ENCODE data around the gene SCT. TPM values are rescaled to one million over a fixed set of nuclear protein-coding genes. Genes with fewer than 3 reads are reported as not detected.

SCT gene
- total and polyA plus RNA-seq, 8 donors = 0.58 to 0.69 TPM; not detected in 6

- no peak overlapping the region for H3K4me3 ChIP-seq
- WGBS, 2 donors = 93 to 95% methylated on average over 23 to 24 of the region's 24 CpGs
- no peak overlapping the region for H3K27ac ChIP-seq
- H3K4me1 ChIP-seq = peaks cover 0 to 9% (median 7%) of the 10 kb centered on the region in 3 donors
- no peaks in the 10 kb centered on the region for H3K36me3 ChIP-seq
- no peak for FAIRE-seq
- no peaks in the 10 kb centered on the region for H3K27me3 ChIP-seq
- no peak for ATAC-seq
- TF ChIP-seq, protein P1, sequence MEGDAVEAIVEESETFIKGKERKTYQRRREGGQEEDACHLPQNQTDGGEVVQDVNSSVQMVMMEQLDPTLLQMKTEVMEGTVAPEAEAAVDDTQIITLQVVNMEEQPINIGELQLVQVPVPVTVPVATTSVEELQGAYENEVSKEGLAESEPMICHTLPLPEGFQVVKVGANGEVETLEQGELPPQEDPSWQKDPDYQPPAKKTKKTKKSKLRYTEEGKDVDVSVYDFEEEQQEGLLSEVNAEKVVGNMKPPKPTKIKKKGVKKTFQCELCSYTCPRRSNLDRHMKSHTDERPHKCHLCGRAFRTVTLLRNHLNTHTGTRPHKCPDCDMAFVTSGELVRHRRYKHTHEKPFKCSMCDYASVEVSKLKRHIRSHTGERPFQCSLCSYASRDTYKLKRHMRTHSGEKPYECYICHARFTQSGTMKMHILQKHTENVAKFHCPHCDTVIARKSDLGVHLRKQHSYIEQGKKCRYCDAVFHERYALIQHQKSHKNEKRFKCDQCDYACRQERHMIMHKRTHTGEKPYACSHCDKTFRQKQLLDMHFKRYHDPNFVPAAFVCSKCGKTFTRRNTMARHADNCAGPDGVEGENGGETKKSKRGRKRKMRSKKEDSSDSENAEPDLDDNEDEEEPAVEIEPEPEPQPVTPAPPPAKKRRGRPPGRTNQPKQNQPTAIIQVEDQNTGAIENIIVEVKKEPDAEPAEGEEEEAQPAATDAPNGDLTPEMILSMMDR (IDR thresholded peaks at IDR 0.05) = no peak
- intact Hi-C loops (cut with DNase I) = no loop called here
- peak in 2 of 6 donors; percentile 23 to 67 for DNase-seq
- H3K9me3 ChIP-seq = no peaks in the 10 kb centered on the region
These were observed 7.9 kb downstream of the SCT start for GRCh38 chr11:618856-619627.

DNA sequence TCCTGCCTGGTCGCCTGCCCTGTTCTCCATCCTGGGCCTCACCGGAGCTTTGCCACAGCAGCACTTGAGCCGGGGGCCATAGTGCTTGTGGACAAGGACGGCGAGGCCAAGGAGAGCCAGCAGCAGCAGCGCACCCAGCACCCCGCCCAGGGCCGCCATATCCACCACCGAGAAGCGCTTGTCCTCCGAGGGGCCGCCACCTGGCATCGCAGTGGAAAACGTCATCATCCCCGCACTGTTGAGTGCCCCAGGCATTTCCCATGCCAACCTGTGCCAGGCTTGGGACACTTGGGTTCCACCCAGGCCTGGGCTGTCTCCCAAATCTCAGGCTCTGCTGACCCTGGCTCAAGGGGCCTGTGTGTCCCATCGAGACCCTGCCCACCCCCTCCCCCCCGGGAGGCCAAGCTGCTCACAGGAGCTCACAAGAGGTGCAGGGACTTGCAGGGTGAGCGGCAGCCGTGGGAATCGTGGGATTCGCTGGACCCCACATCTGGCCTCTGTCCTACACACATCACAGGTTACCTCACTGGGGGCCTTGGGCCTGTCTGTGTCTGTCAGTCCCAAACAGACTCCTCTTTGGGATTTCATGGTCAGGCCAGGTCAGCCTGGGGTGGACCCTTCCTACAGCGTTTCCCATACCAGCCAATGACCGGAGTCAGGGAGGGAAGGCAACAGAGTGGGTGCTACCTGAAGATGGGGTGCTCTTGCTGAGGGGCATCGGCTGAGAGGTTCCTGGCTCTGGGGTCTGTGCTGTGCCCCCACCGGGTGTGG is 8.9 kb downstream of the SCT start:
- Histone ChIP-seq H3K4me1 (peaks cover 0 to 9% (median 7%) of the 10 kb centered on the region in 3 donors), H3K36me3 (peaks cover 0 to 3% (median 2%) of the 10 kb centered on the region in 3 donors), H3K4me3 (no peak overlapping the region), H3K27me3 (no peaks in the 10 kb centered on the region), H3K27ac (no peak overlapping the region), H3K9me3 (no peaks in the 10 kb centered on the region)
- intact Hi-C loops (cut with DNase I) = no loop called here
- TF ChIP-seq, protein P1 (IDR thresholded peaks at IDR 0.05) = no peak
- DNase-seq (peak in 4 of 6 donors; percentile 11 to 58 (median 30)), FAIRE-seq (no peak), ATAC-seq (no peak)
- 95 to 96% methylated on average over 23 to 25 of the region's 25 CpGs for WGBS, 2 donors

DNA sequence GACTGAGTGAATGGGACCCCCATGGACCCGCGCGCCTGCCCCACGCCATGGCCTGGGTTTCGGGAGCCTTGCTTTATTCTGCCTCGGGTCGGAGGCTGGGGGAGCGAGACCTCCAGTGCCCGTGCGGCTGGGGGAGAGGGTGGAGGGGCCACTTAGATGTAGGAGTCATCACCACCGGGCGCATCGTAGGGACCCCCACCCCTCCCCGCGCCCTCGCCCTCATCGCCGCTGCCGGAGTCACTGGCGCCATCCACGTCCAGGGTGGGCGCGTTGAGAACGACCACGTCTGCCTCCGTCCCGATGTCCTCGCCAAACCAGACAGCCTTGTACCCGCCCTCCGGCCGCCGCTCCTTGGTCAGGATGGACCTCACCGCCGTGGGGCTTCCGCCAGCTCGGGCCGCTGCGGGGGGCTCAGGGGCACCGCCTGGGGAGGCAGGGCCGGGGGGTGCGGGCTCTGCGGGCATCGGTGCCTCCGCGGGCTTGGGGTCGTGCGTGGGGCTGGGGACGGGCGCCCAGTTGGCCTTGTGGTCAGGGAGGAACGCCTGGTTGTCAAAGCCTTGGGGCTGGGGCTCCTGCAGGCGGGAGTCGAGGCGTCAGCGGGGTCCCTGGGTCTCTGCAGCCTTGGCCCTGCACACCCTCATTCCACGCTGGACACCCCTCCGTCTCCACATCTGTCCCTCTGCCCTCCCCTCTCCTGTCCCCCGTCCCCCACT is 9.6 kb downstream of the SCT start:
- no peak for FAIRE-seq
- peaks cover 0 to 9% (median 7%) of the 10 kb centered on the region in 3 donors for H3K4me1 ChIP-seq
- H3K4me3 ChIP-seq = no peak overlapping the region
- peak in 4 of 6 donors; percentile 7 to 81 (median 40) for DNase-seq
- no peak for ATAC-seq
- H3K27ac ChIP-seq = no peak overlapping the region
- no peaks in the 10 kb centered on the region for H3K9me3 ChIP-seq
- no peaks in the 10 kb centered on the region for H3K27me3 ChIP-seq
- TF ChIP-seq, protein P1 (IDR thresholded peaks at IDR 0.05) = no peak
- H3K36me3 ChIP-seq = peaks cover 0 to 10% (median 8%) of the 10 kb centered on the region in 3 donors
- 93% methylated on average over 49 to 57 of the region's 57 CpGs for WGBS, 2 donors
- intact Hi-C loops (cut with DNase I) = no loop called here

DNA sequence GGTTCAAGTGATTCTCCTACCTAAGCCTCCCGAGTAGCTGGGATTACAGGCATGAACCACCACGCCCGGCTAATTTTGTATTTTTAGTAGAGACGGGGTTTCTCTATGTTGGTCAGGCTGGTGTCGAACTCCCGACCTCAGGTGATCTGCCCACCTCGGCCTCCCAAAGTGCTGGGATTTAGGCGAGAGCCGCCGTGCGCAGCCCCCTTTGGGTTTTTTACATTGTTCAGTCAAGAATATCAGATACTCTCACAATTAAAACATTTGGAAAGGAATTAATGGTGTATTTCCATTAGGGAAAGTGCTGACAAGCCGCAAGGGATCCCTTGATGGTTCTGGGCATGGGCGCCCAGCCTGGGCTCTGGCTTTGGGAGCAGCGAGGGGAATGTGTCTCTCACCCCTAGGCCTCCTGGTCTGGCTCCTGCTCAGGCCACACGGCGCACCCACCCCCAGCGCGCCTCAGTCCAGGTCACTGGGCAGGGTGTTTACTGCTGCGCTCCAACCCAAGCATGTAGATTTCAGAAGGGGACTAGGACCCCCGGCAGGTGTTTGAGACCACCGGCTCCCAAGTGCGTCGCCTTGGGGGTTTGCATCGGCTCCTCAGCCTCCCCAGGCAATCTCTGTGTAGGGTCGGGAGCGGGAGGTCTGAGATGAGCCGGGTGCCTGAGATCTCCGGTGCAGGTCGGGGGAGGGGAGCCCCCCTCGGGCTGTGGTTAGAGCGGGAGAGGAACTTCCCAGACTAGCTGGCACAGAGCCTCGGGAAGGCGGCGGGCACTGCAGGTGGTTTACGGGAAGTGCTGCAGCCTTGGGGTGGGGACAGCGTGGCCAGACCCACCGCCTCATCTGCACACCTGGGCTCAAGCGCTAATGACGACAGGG is 10.4 kb downstream of the SCT start:
- Histone ChIP-seq H3K4me1 (peaks cover 0 to 9% (median 7%) of the 10 kb centered on the region in 3 donors), H3K27ac (peak overlapping the region in 2 of 4 donors; percentile 89 to 91), H3K9me3 (no peaks in the 10 kb centered on the region), H3K4me3 (peak overlapping the region in 1 of 4 donors; percentile 50), H3K36me3 (peaks cover 0 to 18% (median 12%) of the 10 kb centered on the region in 3 donors), H3K27me3 (no peaks in the 10 kb centered on the region)
- FAIRE-seq (no peak), ATAC-seq (no peak), DNase-seq (peak in 4 of 6 donors; percentile 26 to 69 (median 45))
- 88 to 90% methylated on average over 37 to 39 of the region's 39 CpGs for WGBS, 2 donors
- intact Hi-C loops (cut with DNase I) = no loop called here
- TF ChIP-seq, protein P1 (IDR thresholded peaks at IDR 0.05) = no peak

All from pancreas (tissue), 10 donors.